ENCODE data around the gene ZNF226.
"Not testable (repeated sequence)": the region's sequence is repeated elsewhere in the genome, so short reads cannot be mapped to it uniquely, and the experiment has no call there.

ZNF226 gene

GRCh38 chr19:44212250-44212865 lies 47.5 kb downstream of the ZNF226 start, which contains the start of gene ZNF227:
Gene ZNF227 (plus strand): TSS chr19:44212532. CDS start chr19:44217793, 5,261 bp downstream.
- DNase-seq: peak; percentile 26 to 96 (median 83)

GRCh38 chr19:44212866-44213346 lies 48.0 kb downstream of the ZNF226 start:
- peak in 5 of 14 donors; percentile 23 to 35 (median 35) for DNase-seq

GRCh38 chr19:44219926-44220325 lies 55.0 kb downstream of the ZNF226 start:
- not testable (repeated sequence) for DNase-seq

GRCh38 chr19:44220761-44221160 lies 55.9 kb downstream of the ZNF226 start:
- DNase-seq: not testable (repeated sequence)

GRCh38 chr19:44221291-44221690 lies 56.4 kb downstream of the ZNF226 start:
- DNase-seq: not testable (repeated sequence)

All from C1 segment of cervical spinal cord (tissue), 14 donors.